GM19463 (cell line): ENCODE results near the gene TRAPPC8.
"Not testable (repeated sequence)": the region's sequence is repeated elsewhere in the genome, so short reads cannot be mapped to it uniquely, and the experiment has no call there.

Source experiments
- ATAC-seq: cut with Tn5 transposase; IDR thresholded peaks from one replicate; pipeline ENCODE4 v1.9.1; 2021; ENCODE audit warnings: mild to moderate bottlenecking, moderate library complexity; ENCODE audit not compliant: unreplicated experiment

TRAPPC8 gene

DNA sequence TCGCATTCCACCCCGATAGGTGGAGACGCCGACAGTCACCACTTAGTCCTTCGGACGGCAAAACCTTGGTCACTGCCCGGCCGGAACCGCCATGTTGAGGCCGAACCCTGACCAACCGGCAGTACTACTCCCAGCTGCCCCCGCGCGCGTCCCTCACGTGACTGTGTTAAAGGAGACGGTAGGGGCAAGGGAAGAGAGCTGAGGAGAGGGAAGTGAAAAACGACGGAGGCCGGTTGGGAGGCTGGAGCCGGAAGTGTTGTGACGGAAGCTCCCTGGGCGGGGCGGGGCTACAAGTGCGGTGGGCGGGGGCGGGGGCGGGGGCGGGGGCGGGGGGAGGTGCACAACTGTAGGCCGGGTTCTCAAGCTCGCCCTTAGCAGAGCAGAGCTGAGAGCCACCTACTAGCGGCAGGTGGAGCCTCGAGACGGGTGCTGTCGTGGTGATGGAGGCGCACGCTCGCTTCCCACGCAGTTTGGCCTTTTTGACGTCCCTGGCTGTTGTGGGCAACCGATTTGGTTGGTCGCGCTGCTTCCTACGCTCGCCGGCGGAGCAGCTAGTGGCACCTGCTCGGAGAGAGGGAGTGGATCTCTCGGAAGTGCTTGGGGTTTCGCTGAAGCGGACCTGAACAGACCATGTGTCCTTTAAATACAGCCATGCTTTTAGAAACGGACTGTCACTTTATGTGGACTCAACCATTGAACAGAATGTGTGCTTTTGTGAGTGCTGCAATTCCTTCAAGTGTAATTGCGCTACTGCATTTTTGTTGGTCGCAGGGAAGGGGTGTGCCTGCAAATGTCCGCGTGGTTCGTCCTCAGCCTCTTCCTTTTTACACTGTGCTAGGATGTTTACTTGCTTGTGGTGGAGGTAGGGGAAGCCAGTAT, at the start of gene TRAPPC8:
Gene TRAPPC8, minus strand, starts transcription at position 130 of the 879 bp plus-strand sequence. CDS start 364 bp downstream, outside the sequence.
- peak; percentile 80 for ATAC-seq

GRCh38 chr18:31990823-31991222, 47.9 kb upstream of the TRAPPC8 start:
- peak; percentile 99 for ATAC-seq

DNA sequence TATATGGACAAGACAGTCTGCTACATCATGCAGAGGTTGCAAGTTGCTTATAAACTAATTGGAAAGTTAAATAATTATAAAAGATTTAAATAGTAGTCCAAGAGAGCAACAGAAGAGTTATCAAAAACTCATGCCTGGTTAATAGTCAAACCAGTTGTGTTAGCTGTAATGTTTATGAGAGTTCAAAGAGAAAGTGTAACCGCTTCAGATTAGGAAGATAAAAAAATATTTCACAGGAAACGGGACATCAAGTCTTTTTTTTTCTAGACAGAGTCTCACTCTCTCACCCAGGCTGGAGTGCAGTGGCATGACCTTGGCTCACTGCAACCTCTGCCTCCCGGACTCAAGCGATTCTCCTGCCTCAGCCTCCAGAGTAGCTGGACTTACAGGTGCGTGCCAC, 41.0 kb upstream of the TRAPPC8 start:
- ATAC-seq, result no peak

DNA sequence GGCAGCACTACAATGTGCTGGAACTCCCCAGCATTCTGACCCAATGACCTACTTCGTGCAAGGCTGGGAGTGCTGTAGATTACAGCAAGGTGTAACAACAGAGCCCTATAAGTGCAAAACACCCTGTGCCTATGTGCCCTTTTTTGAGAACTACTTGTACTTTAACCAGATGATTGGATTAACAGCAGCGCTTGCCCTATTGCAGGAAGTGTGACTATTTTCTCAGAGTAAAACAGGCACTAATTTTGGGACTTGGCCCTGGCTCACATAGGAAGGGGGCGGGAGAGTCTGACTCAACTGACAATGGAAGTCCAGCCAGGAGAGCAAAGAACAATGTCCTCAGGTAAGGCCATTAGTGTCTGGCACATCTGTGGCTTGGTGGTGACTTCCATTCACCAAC, 40.1 kb upstream of the TRAPPC8 start:
- ATAC-seq, result no peak

- ATAC-seq, result no peak
Measured at GRCh38 chr18:31980863-31981262, 37.9 kb upstream of the TRAPPC8 start.

- no peak for ATAC-seq
Measured at GRCh38 chr18:31979714-31980113, 36.8 kb upstream of the TRAPPC8 start.

GRCh38 chr18:31978616-31979015, 35.7 kb upstream of the TRAPPC8 start:
- no peak for ATAC-seq

GRCh38 chr18:31977270-31977872, 34.4 kb upstream of the TRAPPC8 start:
- no peak for ATAC-seq

DNA sequence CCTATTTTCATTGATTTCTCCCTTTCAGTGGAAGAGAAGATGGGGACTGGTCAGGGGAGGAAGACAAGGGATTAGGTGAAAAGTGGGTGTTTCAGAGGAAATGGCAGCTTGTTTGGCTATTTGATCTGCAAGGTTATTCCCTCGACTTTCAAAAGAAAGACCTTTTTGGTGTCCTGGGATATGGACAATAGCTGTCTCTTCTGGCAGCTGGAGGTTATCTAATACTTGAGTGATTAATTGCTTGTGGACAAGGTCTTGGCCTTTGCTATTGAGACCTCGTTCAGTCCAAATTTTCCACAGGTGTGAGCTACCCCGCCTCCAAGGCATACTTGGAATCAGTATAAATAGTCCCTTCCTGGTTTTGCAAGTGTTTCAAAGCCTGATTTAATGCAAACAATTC, 33.3 kb upstream of the TRAPPC8 start:
- ATAC-seq, result no peak

GRCh38 chr18:31973929-31974546, 31.1 kb upstream of the TRAPPC8 start:
- no peak for ATAC-seq

DNA sequence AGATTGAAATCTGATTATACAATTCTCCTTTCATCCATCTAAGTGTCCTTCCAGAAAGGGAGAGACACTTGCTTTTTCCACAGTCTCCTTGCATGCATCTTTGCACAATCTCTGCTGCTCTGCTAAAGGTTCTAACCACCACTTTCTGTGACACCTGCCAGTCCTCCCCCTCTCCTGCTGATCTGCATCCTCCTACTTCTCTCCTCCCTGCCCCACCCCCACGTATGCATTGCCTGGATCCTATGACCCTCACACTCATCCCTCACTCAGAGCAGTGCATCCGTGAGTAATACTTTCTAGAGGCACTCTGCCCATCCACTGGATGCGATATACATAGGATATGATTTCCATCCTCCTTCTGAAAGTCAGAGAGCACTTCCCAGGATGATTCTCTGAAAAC, 27.7 kb upstream of the TRAPPC8 start:
- no peak for ATAC-seq

DNA sequence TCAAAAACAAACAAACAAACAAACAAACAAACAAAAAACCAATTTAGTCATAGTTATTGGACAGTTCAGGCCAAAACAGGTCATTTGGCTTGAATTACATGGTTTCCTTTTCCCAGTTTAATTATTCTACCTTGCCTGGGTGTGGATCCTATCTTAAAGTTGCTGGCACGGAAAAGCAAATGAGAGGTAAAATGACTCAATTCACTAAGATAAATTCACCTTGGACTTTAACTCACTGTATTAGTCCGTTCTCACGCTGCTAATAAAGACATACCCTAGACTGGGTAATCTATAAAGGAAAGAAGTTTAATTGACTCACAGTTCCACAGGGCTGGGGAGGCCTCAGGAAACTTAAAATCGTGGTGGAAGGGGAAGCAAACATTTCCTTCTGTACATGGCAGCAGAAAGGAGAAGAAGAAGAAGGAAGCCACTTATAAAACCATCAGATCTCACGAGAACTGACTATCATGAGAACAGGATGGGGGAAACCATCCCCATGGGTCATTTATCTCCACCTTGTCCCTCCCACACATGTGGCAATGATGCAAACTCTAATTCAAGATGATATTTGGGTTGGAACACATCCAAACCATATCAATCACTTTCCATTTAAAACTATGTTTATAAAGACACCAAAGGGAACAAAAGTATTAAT, 22.5 kb upstream of the TRAPPC8 start:
- no peak for ATAC-seq

- ATAC-seq, result no peak
Measured at GRCh38 chr18:31957728-31958127, 14.8 kb upstream of the TRAPPC8 start.

DNA sequence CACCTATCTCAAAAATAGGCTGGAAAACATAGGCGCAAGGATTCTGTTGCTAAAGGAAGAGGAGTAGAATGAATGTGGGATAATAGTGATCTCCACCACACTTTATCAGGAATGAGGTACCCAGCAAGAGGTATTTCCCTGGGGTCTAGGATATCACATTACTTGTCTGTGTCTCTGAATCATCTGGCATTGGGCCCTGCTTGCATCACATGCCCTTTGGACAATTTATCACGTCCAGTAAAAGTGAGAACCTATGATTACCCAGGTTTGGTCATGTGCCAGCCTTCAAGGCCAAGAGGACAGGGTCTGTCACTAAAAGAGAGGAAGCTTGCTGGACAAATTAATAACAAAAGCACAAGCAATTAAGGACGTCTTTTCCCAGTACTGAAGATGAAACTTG, 11.4 kb upstream of the TRAPPC8 start:
- ATAC-seq, result no peak

DNA sequence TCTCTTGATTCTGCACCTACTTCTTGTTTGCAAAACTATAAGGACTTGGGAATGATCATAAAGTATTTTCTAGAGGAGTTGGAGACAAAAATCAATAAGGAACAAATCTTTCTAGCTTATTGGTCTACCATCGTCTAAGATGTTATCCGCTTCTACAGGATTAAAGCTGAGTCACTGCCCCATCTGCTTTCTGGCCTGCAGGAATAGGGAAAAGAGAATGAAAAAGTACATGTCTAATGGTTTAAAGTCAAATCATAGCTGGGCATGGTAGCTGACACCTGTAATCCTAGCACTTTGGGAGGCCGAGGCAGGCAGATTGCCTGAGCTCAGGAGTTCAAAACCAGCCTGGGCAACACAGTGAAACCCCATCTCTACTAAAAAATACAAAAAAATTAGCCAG, 10.8 kb upstream of the TRAPPC8 start:
- not testable (repeated sequence) for ATAC-seq

DNA sequence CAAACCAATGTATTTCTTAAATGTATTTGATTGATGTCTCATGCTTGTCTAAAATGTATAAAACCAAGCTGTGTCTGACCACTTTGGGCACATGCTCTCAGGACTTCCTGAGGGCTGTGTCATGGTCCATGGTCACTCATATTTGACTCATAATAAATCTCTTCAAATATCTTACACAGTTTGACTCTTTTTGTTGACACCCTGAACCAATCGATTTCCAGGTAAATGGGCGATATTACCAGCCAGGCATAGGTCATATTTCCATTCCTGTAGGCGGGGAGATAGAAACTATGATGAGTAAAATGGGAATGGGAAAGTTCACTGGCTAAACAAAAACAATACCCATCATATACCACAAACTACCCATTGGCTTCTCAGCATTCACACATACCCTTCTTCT, 9.3 kb upstream of the TRAPPC8 start:
- no peak for ATAC-seq

DNA sequence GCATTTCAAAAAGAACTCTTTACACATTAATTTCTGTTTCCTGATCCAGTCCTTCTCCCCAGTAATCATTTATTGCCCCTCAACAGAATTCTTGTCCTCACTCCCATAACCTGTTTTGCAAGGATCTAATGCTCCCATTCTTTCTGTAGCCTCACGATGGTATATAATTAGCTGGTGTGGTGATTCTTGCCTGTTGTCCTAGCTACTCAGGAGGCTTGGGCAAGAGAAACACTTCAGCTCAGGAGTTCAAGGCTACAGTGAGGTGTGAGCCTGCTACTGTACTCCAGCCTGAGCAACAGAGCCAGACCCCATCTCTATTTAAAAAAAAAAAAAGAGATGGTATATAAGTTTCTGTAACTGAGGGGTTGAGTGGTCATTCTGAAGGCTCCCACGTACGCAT, 7.7 kb upstream of the TRAPPC8 start:
- no peak for ATAC-seq

DNA sequence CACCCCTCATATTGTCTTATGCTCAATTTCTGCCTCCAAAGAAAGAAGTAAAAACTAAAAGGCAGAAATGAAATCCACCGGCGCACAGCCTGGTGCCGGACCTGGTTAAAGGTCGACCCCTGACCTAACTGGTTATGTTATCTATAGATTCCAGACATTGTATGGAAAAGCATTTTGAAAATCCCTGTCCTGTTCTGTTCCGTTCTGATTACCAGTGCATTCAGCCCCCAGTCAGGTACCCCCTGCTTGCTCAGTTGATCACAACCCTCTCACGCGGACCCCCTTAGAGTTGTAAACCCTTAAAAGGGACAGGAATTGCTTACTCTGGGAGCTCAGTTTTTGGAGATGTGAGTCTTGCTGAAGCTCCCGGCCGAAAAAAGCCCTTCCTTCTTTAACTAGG, 5.4 kb upstream of the TRAPPC8 start:
- ATAC-seq, result not testable (repeated sequence)

GRCh38 chr18:31946305-31947046, 3.5 kb upstream of the TRAPPC8 start:
- no peak for ATAC-seq

GRCh38 chr18:31943878-31944816, 1.2 kb upstream of the TRAPPC8 start:
- ATAC-seq, result no peak
